ENCODE results near the gene GNG7. TPM values are rescaled to one million over a fixed set of nuclear protein-coding genes. Genes with fewer than 3 reads are reported as not detected.
A peak's percentile ranks its signal among the peaks of the same experiment; 100 is the strongest.

Gene GNG7
- total RNA-seq, 2 donors from 2014 or later = 12.3 to 12.4 TPM

GRCh38 chr19:2479556-2480194 is 222.8 kb downstream of the GNG7 start:
- no peak for DNase-seq
- H3K4me1 ChIP-seq (ENCODE audit: control insufficient read depth, insufficient read depth, low read length) = peaks cover 4% of the 10 kb centered on the region
- peak; percentile 78 for TF ChIP-seq CTCF (conservative IDR thresholded peaks at IDR 0.05)
- Mint-ChIP-seq H3K36me3 (ENCODE audit: low read depth) (no peaks in the 10 kb centered on the region), H3K27ac (no peak overlapping the region), H3K27me3 (ENCODE audit: insufficient read depth) (peaks cover 20% of the 10 kb centered on the region), H3K4me1 (peaks cover 2% of the 10 kb centered on the region), H3K4me3 (peak overlapping the region; percentile 95), H3K9me3 (peaks cover 15% of the 10 kb centered on the region)
- H3K27ac ChIP-seq (ENCODE audit: low read depth, low read length) = no peak overlapping the region
- peaks cover 4% of the 10 kb centered on the region for H3K9me3 ChIP-seq (ENCODE audit: control insufficient read depth, low read length)
- WGBS, 2 experiments (ENCODE audit: insufficient coverage in 1 of 2, insufficient read length in 1 of 2) = 57 to 60% methylated on average over 10 to 18 of the region's 20 CpGs
- no peak overlapping the region for H3K9ac ChIP-seq (ENCODE audit: extremely low read depth, low read length, poor library complexity, severe bottlenecking)
- no peaks in the 10 kb centered on the region for H3K36me3 ChIP-seq (ENCODE audit: control insufficient read depth, insufficient read depth, low read length)
- H3K27me3 ChIP-seq (ENCODE audit: control insufficient read depth, insufficient read depth, low read length, poor library complexity, severe bottlenecking) = no peaks in the 10 kb centered on the region
- H3K4me3 ChIP-seq (ENCODE audit: low read length) = peak overlapping the region; percentile 96

GRCh38 chr19:2478756-2479555 is 223.5 kb downstream of the GNG7 start:
- Mint-ChIP-seq H3K27me3 (ENCODE audit: insufficient read depth) (peaks cover 17% of the 10 kb centered on the region), H3K27ac (peak overlapping the region; percentile 87), H3K9me3 (peaks cover 13% of the 10 kb centered on the region), H3K36me3 (ENCODE audit: low read depth) (no peaks in the 10 kb centered on the region), H3K4me3 (peak overlapping the region; percentile 95), H3K4me1 (peaks cover 2% of the 10 kb centered on the region)
- TF ChIP-seq CTCF (conservative IDR thresholded peaks at IDR 0.05) = no peak
- Histone ChIP-seq H3K27me3 (ENCODE audit: control insufficient read depth, insufficient read depth, low read length, poor library complexity, severe bottlenecking) (no peaks in the 10 kb centered on the region), H3K9me3 (ENCODE audit: control insufficient read depth, low read length) (peaks cover 4% of the 10 kb centered on the region), H3K4me3 (ENCODE audit: low read length) (peak overlapping the region; percentile 96), H3K27ac (ENCODE audit: low read depth, low read length) (no peak overlapping the region), H3K9ac (ENCODE audit: extremely low read depth, low read length, poor library complexity, severe bottlenecking) (no peak overlapping the region), H3K4me1 (ENCODE audit: control insufficient read depth, insufficient read depth, low read length) (peaks cover 4% of the 10 kb centered on the region), H3K36me3 (ENCODE audit: control insufficient read depth, insufficient read depth, low read length) (no peaks in the 10 kb centered on the region)
- WGBS, 2 experiments (ENCODE audit: insufficient coverage in 1 of 2, insufficient read length in 1 of 2) = 24% methylated on average over 39 of the region's 39 CpGs; no CpG with 5 or more reads in 1 of the 2 experiments
- DNase-seq = peak; percentile 89

- Histone ChIP-seq H3K4me3 (ENCODE audit: low read length) (peak overlapping the region; percentile 96), H3K9ac (ENCODE audit: extremely low read depth, low read length, poor library complexity, severe bottlenecking) (peak overlapping the region; percentile 89), H3K27me3 (ENCODE audit: control insufficient read depth, insufficient read depth, low read length, poor library complexity, severe bottlenecking) (no peaks in the 10 kb centered on the region), H3K36me3 (ENCODE audit: control insufficient read depth, insufficient read depth, low read length) (no peaks in the 10 kb centered on the region), H3K4me1 (ENCODE audit: control insufficient read depth, insufficient read depth, low read length) (peaks cover 4% of the 10 kb centered on the region), H3K27ac (ENCODE audit: low read depth, low read length) (no peak overlapping the region), H3K9me3 (ENCODE audit: control insufficient read depth, low read length) (peaks cover 4% of the 10 kb centered on the region)
- Mint-ChIP-seq H3K4me1 (peaks cover 2% of the 10 kb centered on the region), H3K9me3 (peaks cover 10% of the 10 kb centered on the region), H3K4me3 (peak overlapping the region; percentile 95), H3K27me3 (ENCODE audit: insufficient read depth) (peaks cover 14% of the 10 kb centered on the region), H3K27ac (peak overlapping the region; percentile 87), H3K36me3 (ENCODE audit: low read depth) (no peaks in the 10 kb centered on the region)
- WGBS, 2 experiments (ENCODE audit: insufficient coverage in 1 of 2, insufficient read length in 1 of 2) = 6% methylated on average over 4 to 20 of the region's 20 CpGs
- peak; percentile 81 for DNase-seq
- peak; percentile 57 for TF ChIP-seq CTCF (conservative IDR thresholded peaks at IDR 0.05)
Observed at GRCh38 chr19:2478278-2478755, 224.2 kb downstream of the GNG7 start.
